Frontal cortex (tissue), 4 donors: ENCODE measurements around the gene MAP4K2. TPM values are rescaled to one million over a fixed set of nuclear protein-coding genes. Genes with fewer than 3 reads are reported as not detected.
"Not testable (repeated sequence)": the region's sequence is repeated elsewhere in the genome, so short reads cannot be mapped to it uniquely, and the experiment has no call there.

ENCODE experiments used
- DNase-seq, 2 donors: peaks; one replicate each; pipeline ENCODE4 v3.0.0; 2012; ENCODE audit warnings: low spot score in 2 of 2
- FAIRE-seq: peaks from 2 replicates; lab custom pipeline; 2012; peaks lifted over from hg19 to GRCh38; lab: Jason Lieb, UNC
- total RNA-seq: library from RNA; depleted of rRNA; stranded (reverse); fragments of >200 nt; gene quantifications from one replicate; pipeline ENCODE4 v1.2.3, GENCODE V29; 2014
- donor health status: control.
- donor health status: control.
- donor health status: control.

MAP4K2 gene
- 7.3 TPM for total RNA-seq

GRCh38 chr11:64803158-64803845, at the start of gene MAP4K2:
Gene MAP4K2 (minus strand): TSS chr11:64803214. CDS start chr11:64803149, 65 bp downstream.
- FAIRE-seq (no peak), DNase-seq (peak; percentile 97 to 98)

- FAIRE-seq: no peak
- no peak for DNase-seq
Measured at GRCh38 chr11:64851831-64852351, 48.9 kb upstream of the MAP4K2 start.

- no peak for DNase-seq
- FAIRE-seq: no peak
Measured at GRCh38 chr11:64850979-64851567, 48.1 kb upstream of the MAP4K2 start.

- FAIRE-seq (no peak), DNase-seq (no peak)
Measured at GRCh38 chr11:64849598-64850356, 46.8 kb upstream of the MAP4K2 start.

- FAIRE-seq: no peak
- no peak for DNase-seq
Measured at GRCh38 chr11:64848826-64849597, 46.0 kb upstream of the MAP4K2 start.

GRCh38 chr11:64848214-64848825, 45.3 kb upstream of the MAP4K2 start:
- no peak for DNase-seq
- no peak for FAIRE-seq

GRCh38 chr11:64846998-64847666, 44.1 kb upstream of the MAP4K2 start:
- DNase-seq (peak; percentile 90 to 97), FAIRE-seq (no peak)

GRCh38 chr11:64845776-64846129, 42.7 kb upstream of the MAP4K2 start:
- DNase-seq, FAIRE-seq: not testable (repeated sequence)

- FAIRE-seq (no peak), DNase-seq (no peak)
Measured at GRCh38 chr11:64845129-64845775, 42.2 kb upstream of the MAP4K2 start.

- DNase-seq (peak; percentile 79 to 84), FAIRE-seq (no peak)
Measured at GRCh38 chr11:64844330-64845128, 41.5 kb upstream of the MAP4K2 start, which contains the start of gene CDC42BPG. Gene CDC42BPG (minus strand): TSS chr11:64844653. CDS start chr11:64844569, 84 bp downstream.

GRCh38 chr11:64843686-64844329, 40.8 kb upstream of the MAP4K2 start:
- FAIRE-seq (no peak), DNase-seq (no peak)

- no peak for DNase-seq
- no peak for FAIRE-seq
Measured at GRCh38 chr11:64842851-64843685, 40.1 kb upstream of the MAP4K2 start.

- DNase-seq (no peak), FAIRE-seq (no peak)
Measured at GRCh38 chr11:64842366-64842759, 39.3 kb upstream of the MAP4K2 start.

- DNase-seq (no peak), FAIRE-seq (no peak)
Measured at GRCh38 chr11:64841592-64842365, 38.8 kb upstream of the MAP4K2 start.

- DNase-seq (no peak), FAIRE-seq (no peak)
Measured at GRCh38 chr11:64839887-64840782, 37.1 kb upstream of the MAP4K2 start.
